IMR-90 (cell line): ENCODE results near the gene ASCL5. TPM values are rescaled to one million over a fixed set of nuclear protein-coding genes. Genes with fewer than 3 reads are reported as not detected.

Source experiments
- ATAC-seq: fragments of 200-7000 bp; cut with Tn5 transposase; 2 replicates; pipeline ENCODE4 v1.9.1; 2020; ENCODE audit warnings: low read depth, mild to moderate bottlenecking, moderate library complexity
- BruUV-seq: library from RNA; stranded (reverse); fragments of 400-500 nt; replicated peaks from 2 replicates; lab custom pipeline; 2021; lab: Mats Ljungman, UMichigan
- CTCF ChIA-PET: fragments of 300-600 bp; formaldehyde crosslinking; extraction: SDS; loops from one replicate; lab custom pipeline; 2021; ENCODE audit warnings: antibody characterized with exemption; lab: Yijun Ruan, JAX
- POLR2A ChIA-PET: fragments of 300-600 bp; sonication (Branson Sonifier 250); formaldehyde crosslinking; loops from one replicate; lab custom pipeline; 2022; ENCODE audit warnings: antibody characterized with exemption; ENCODE audit not compliant: unreplicated experiment; lab: Charles Lee
- DNase-seq: peaks from one replicate; pipeline ENCODE4 v3.0.0; 2013
- H2AFZ ChIP-seq: replicated peaks from 2 replicates; pipeline ENCODE3; 2013; ENCODE audit warnings: low read length, mild to moderate bottlenecking; ENCODE audit not compliant: poor library complexity
- H2AK5ac ChIP-seq: 2 replicates; pipeline ENCODE4 v1.6.1; 2013; ENCODE audit warnings: low read depth, low read length, inconsistent platforms
- H2AK9ac ChIP-seq: replicated peaks from 2 replicates; pipeline ENCODE3; 2013; ENCODE audit warnings: mild to moderate bottlenecking, low read depth, low read length, moderate library complexity; ENCODE audit not compliant: poor library complexity
- H2BK120ac ChIP-seq: 2 replicates; pipeline ENCODE4 v1.6.1; 2013; ENCODE audit warnings: low read depth, low read length, inconsistent platforms
- H2BK15ac ChIP-seq: 3 replicates; pipeline ENCODE4 v1.6.1; 2013; ENCODE audit warnings: low read depth, low read length, inconsistent platforms
- H2BK20ac ChIP-seq: 2 replicates; pipeline ENCODE4 v1.6.1; 2013; ENCODE audit warnings: low read depth, mild to moderate bottlenecking, inconsistent platforms, low read length, moderate library complexity
- H2BK5ac ChIP-seq: 2 replicates; pipeline ENCODE4 v1.6.1; 2013; ENCODE audit warnings: mild to moderate bottlenecking, low read depth, low read length, inconsistent platforms; ENCODE audit not compliant: poor library complexity, severe bottlenecking
- H3K14ac ChIP-seq: replicated peaks from 2 replicates; pipeline ENCODE4 v1.6.1; 2013; ENCODE audit warnings: low read depth, low read length, inconsistent platforms
- H3K18ac ChIP-seq: 2 replicates; pipeline ENCODE4 v1.6.1; 2013; ENCODE audit warnings: low read depth, low read length, control low read depth
- H3K23ac ChIP-seq: 2 replicates; pipeline ENCODE4 v1.6.1; 2013; ENCODE audit warnings: low read depth, low read length, inconsistent platforms
- H3K27ac ChIP-seq: 2 replicates; pipeline ENCODE4 v1.5.1; 2013; ENCODE audit warnings: mild to moderate bottlenecking, control low read depth, low read length; ENCODE audit not compliant: insufficient read depth
- H3K27me3 ChIP-seq: 2 replicates; pipeline ENCODE4 v1.6.1; 2013; ENCODE audit warnings: low read length; ENCODE audit not compliant: control insufficient read depth, insufficient read depth
- H3K36me3 ChIP-seq: 2 replicates; pipeline ENCODE4 v1.6.1; 2013; ENCODE audit warnings: low read length, mixed read lengths; ENCODE audit not compliant: control insufficient read depth, insufficient read depth
- H3K4ac ChIP-seq: 2 replicates; pipeline ENCODE4 v1.6.1; 2013; ENCODE audit warnings: low read depth, low read length, inconsistent platforms
- H3K4me1 ChIP-seq: 2 replicates; pipeline ENCODE4 v1.6.1; 2013; ENCODE audit warnings: low read length, mixed read lengths; ENCODE audit not compliant: control insufficient read depth, insufficient read depth
- H3K4me2 ChIP-seq: 2 replicates; pipeline ENCODE4 v1.6.1; 2013; ENCODE audit warnings: low read depth, mild to moderate bottlenecking, control low read depth, low read length, moderate library complexity
- H3K4me3 ChIP-seq: 2 replicates; pipeline ENCODE4 v1.5.1; 2013; ENCODE audit warnings: low read depth, mild to moderate bottlenecking, control low read depth, low read length, moderate library complexity; ENCODE audit not compliant: insufficient read depth
- H3K56ac ChIP-seq: 2 replicates; pipeline ENCODE4 v1.6.1; 2013; ENCODE audit warnings: low read length, inconsistent platforms; ENCODE audit not compliant: insufficient read depth; ENCODE audit errors: extremely low read depth
- H3K79me1 ChIP-seq, 2 experiments: 2 replicates each; pipeline ENCODE4 v1.6.1; 2013; ENCODE audit warnings: low read length in 2 of 2, inconsistent platforms in 1 of 2, low read depth in 1 of 2
- H3K9ac ChIP-seq: 2 replicates; pipeline ENCODE4 v1.6.1; 2013; ENCODE audit warnings: low read depth, low read length, control low read depth
- H3K9me1 ChIP-seq: 2 replicates; pipeline ENCODE4 v1.6.1; 2013; ENCODE audit warnings: low read length, inconsistent platforms; ENCODE audit not compliant: insufficient read depth
- H3K9me3 ChIP-seq: 2 replicates; pipeline ENCODE4 v1.6.1; 2013; ENCODE audit warnings: low read length; ENCODE audit not compliant: control insufficient read depth, insufficient read depth
- H4K20me1 ChIP-seq: 2 replicates; pipeline ENCODE4 v1.6.1; 2013; ENCODE audit warnings: low read length, inconsistent platforms; ENCODE audit not compliant: insufficient read depth
- H4K5ac ChIP-seq: 2 replicates; pipeline ENCODE4 v1.6.1; 2013; ENCODE audit warnings: mild to moderate bottlenecking, low read depth, low read length, control low read depth
- H4K8ac ChIP-seq, 2 experiments: 2 replicates each; pipeline ENCODE4 v1.6.1; 2013; ENCODE audit warnings: low read depth in 2 of 2, low read length in 2 of 2, control low read depth in 1 of 2, inconsistent platforms in 1 of 2
- H4K91ac ChIP-seq: 2 replicates; pipeline ENCODE4 v1.6.1; 2013; ENCODE audit warnings: low read depth, low read length, inconsistent platforms; ENCODE audit not compliant: insufficient read depth
- MAZ ChIP-seq: IDR thresholded peaks from 2 replicates; pipeline ENCODE4 v1.6.1; 2012; ENCODE audit warnings: low read depth, mild to moderate bottlenecking, low read length, improper control_type of control experiment, moderate library complexity, borderline replicate concordance
- RCOR1 ChIP-seq: IDR thresholded peaks from 2 replicates; pipeline ENCODE4 v1.6.1; 2012; ENCODE audit warnings: mild to moderate bottlenecking, low read length, improper control_type of control experiment; ENCODE audit not compliant: insufficient replicate concordance
- RFX5 ChIP-seq: IDR thresholded peaks from 2 replicates; pipeline ENCODE4 v1.8.0; 2012; ENCODE audit warnings: low read depth, mild to moderate bottlenecking, low read length, moderate library complexity
- WGBS, 2 experiments: methylation state at CpG; one replicate each; pipeline versions ENCODE4 v1.1.5 to v1.1.7; 2013; ENCODE audit warnings: missing lambda C conversion rate in 2 of 2; ENCODE audit not compliant: insufficient read length in 1 of 2; ENCODE audit errors: extremely low coverage in 2 of 2; 5-methylcytosine and 5-hydroxymethylcytosine counted together
- dilution Hi-C: fragments of 300-500 bp; cut with HindIII; formaldehyde crosslinking; loops from one replicate; pipeline ENCODE4 v1.14.3; 2018; ENCODE audit warnings: low sequenced_read_pairs; ENCODE audit not compliant: unreplicated experiment
- in situ Hi-C: fragments of 300-500 bp; cut with MboI; formaldehyde crosslinking; loops from 3 replicates; pipeline ENCODE4 v1.14.3; 2019; ENCODE audit warnings: low sequenced_read_pairs, inconsistent platforms, mixed read lengths
- intact Hi-C: fragments of 100-400 bp; cut with micrococcal nuclease; formaldehyde crosslinking; loops from 2 replicates; pipeline ENCODE4 v1.10.0; 2022
- polyA plus RNA-seq, 3 experiments: library from polyadenylated mRNA; depleted of rRNA; stranded (reverse); fragments of >200 nt; gene quantifications; 2 replicates each; pipeline ENCODE4 v1.2.3, GENCODE V29; 2012; ENCODE audit warnings: low replicate concordance in 1 of 3
- total RNA-seq: library from RNA; depleted of rRNA; stranded (reverse); fragments of >200 nt; gene quantifications from 2 replicates; pipeline ENCODE4 v1.2.3, GENCODE V29; 2012

The ASCL5 gene
- total and polyA plus RNA-seq, 2 of the 4 experiments (the other 2 are of a cell fraction), result not detected

GRCh38 chr1:201090541-201090940, 36.4 kb downstream of the ASCL5 start:
- H3K4ac ChIP-seq, result no peak overlapping the region
- H3K14ac ChIP-seq, result no peak overlapping the region
- no peak overlapping the region for H3K27ac ChIP-seq
- H2AK5ac ChIP-seq, result no peak overlapping the region
- no peak overlapping the region for H3K9ac ChIP-seq
- H3K4me2 ChIP-seq, result no peak overlapping the region
- TF ChIP-seq MAZ (no peak), RFX5 (no peak), RCOR1 (no peak)
- no peak overlapping the region for H2BK15ac ChIP-seq
- H3K56ac ChIP-seq, result no peak overlapping the region
- H3K4me3 ChIP-seq, result no peak overlapping the region
- no CpG with 5 or more reads among the region's 4 CpGs for WGBS, 2 experiments
- H4K5ac ChIP-seq, result no peak overlapping the region
- DNase-seq (no peak), ATAC-seq (no peak)
- no peak overlapping the region for H4K8ac ChIP-seq
- no peak overlapping the region for H2AFZ ChIP-seq
- H2BK5ac ChIP-seq, result no peak overlapping the region
- no peak overlapping the region for H3K23ac ChIP-seq
- no peaks in the 10 kb centered on the region for H3K79me1 ChIP-seq
- no peak overlapping the region for H2BK120ac ChIP-seq
- no peak overlapping the region for H2AK9ac ChIP-seq
- H3K36me3 ChIP-seq, result no peaks in the 10 kb centered on the region
- no peaks in the 10 kb centered on the region for H4K20me1 ChIP-seq
- POLR2A ChIA-PET, result interaction anchor here (0.5 kb wide), 1 partner anchor 483 kb away, joined by 3 read pairs; no protein-coding TSS in a partner anchor
- H3K18ac ChIP-seq, result no peak overlapping the region
- no peaks in the 10 kb centered on the region for H3K9me1 ChIP-seq
- peaks cover 69% of the 10 kb centered on the region for H3K27me3 ChIP-seq
- intact Hi-C loops, result no loop called here
- H4K91ac ChIP-seq, result no peak overlapping the region
- no peaks in the 10 kb centered on the region for H3K4me1 ChIP-seq
- no peak overlapping the region for H2BK20ac ChIP-seq
- in situ Hi-C loops, result no loop called here
- no peaks in the 10 kb centered on the region for H3K9me3 ChIP-seq
- dilution Hi-C loops, result no loop called here
- CTCF ChIA-PET, result no interaction called here
- no TSS peak for BruUV-seq
